HepG2 (cell line): ENCODE results near the gene IQCB1. TPM values are rescaled to one million over a fixed set of nuclear protein-coding genes. Genes with fewer than 3 reads are reported as not detected.

Experiments used
- CEBPB ChIP-seq: IDR thresholded peaks from 2 replicates; pipeline ENCODE4 v1.6.1; 2011; ENCODE audit warnings: low read depth, low read length, improper control_type of control experiment, borderline replicate concordance
- PBX3 ChIP-seq: sonication (generic); formaldehyde crosslinking; IDR thresholded peaks from 2 replicates; pipeline ENCODE4 v1.8.1; 2023; ENCODE audit warnings: missing genetic modification reagents, inconsistent platforms, borderline replicate concordance
- PITX1 ChIP-seq: sonication (generic); formaldehyde crosslinking; IDR thresholded peaks from 2 replicates; pipeline ENCODE4 v1.5.1; 2020; ENCODE audit warnings: mild to moderate bottlenecking, missing genetic modification reagents
- RORA ChIP-seq: sonication (generic); formaldehyde crosslinking; IDR thresholded peaks from 2 replicates; pipeline ENCODE4 v1.5.0; 2020; ENCODE audit warnings: mild to moderate bottlenecking, missing genetic modification reagents, moderate library complexity
- SNAPC4 ChIP-seq: sonication (generic); formaldehyde crosslinking; IDR thresholded peaks from 2 replicates; pipeline ENCODE4 v1.4.0; 2020; ENCODE audit warnings: mild to moderate bottlenecking, missing genetic modification reagents
- ZBTB40 ChIP-seq, 2 experiments: fragments of 450-650 bp in 1 of 2; sonication (generic) in 1 of 2; formaldehyde crosslinking in 1 of 2; IDR thresholded peaks; 2 replicates each; pipeline versions ENCODE4 v1.6.1 to v1.8.0; 2016 to 2022; ENCODE audit warnings: antibody characterized with exemption in 1 of 2, mild to moderate bottlenecking in 1 of 2, missing genetic modification reagents in 1 of 2
- ZFP36 ChIP-seq: fragments of 150-350 bp; IDR thresholded peaks from 2 replicates; pipeline ENCODE4 v1.6.1; 2018; ENCODE audit warnings: borderline replicate concordance, low read length, low read depth; ENCODE audit not compliant: partially characterized antibody
- ZNF235 ChIP-seq: sonication (generic); formaldehyde crosslinking; IDR thresholded peaks from 2 replicates; pipeline ENCODE4 v1.8.1; 2023; ENCODE audit warnings: mild to moderate bottlenecking, missing genetic modification reagents, borderline replicate concordance
- polyA plus RNA-seq, 8 experiments: library from polyadenylated mRNA; depleted of rRNA in 3 of 8; stranded (reverse) in 7 of 8; unstranded in 1 of 8; fragments of >200 nt; fragmentation: Illumina TruSeq in 4 of 8; extraction: Trizol in 4 of 8; gene quantifications; 2 replicates each; pipeline versions ENCODE4 v1.2.1 to v1.2.3, GENCODE V29; 2011 to 2016; ENCODE audit warnings: low read depth in 4 of 8, missing spikeins in 1 of 8, mixed read lengths in 1 of 8; ENCODE audit not compliant: insufficient read depth in 1 of 8
- total RNA-seq, 5 experiments: library from RNA; depleted of rRNA; stranded (reverse); fragments of >200 nt; fragmentation: Illumina TruSeq; extraction: Trizol; gene quantifications; 2 replicates each; pipeline ENCODE4 v1.2.3, GENCODE V29; 2016; ENCODE audit warnings: low read depth in 1 of 5
- TF ChIP-seq, protein P1 (sequence below): sonication (generic); formaldehyde crosslinking; IDR thresholded peaks from 2 replicates; pipeline ENCODE4 v1.9.0; 2021; ENCODE audit warnings: missing genetic modification reagents, mild to moderate bottlenecking, borderline replicate concordance

Gene IQCB1
- total and polyA plus RNA-seq, 2 of the 13 experiments (the other 11 are each of a cell fraction or from before 2014, with no cell fraction given) = 18.0 to 41.4 TPM

- TF ChIP-seq PBX3 (0 out of 2 replicates have a peak, but pooled peaks have one; percentile 38), SNAPC4 (no peak), ZFP36 (no peak), CEBPB (no peak), RORA (no peak), ZBTB40 (IDR thresholded peaks at IDR 0.05) (no peak), ZBTB40 (CRISPR knock-in tag; IDR thresholded peaks at IDR 0.05) (0 out of 2 replicates have a peak, but pooled peaks have one; percentile 18), PITX1 (CRISPR knock-in tag) (peak; percentile 55), ZNF235 (CRISPR knock-in tag) (no peak)
- TF ChIP-seq, protein P1, sequence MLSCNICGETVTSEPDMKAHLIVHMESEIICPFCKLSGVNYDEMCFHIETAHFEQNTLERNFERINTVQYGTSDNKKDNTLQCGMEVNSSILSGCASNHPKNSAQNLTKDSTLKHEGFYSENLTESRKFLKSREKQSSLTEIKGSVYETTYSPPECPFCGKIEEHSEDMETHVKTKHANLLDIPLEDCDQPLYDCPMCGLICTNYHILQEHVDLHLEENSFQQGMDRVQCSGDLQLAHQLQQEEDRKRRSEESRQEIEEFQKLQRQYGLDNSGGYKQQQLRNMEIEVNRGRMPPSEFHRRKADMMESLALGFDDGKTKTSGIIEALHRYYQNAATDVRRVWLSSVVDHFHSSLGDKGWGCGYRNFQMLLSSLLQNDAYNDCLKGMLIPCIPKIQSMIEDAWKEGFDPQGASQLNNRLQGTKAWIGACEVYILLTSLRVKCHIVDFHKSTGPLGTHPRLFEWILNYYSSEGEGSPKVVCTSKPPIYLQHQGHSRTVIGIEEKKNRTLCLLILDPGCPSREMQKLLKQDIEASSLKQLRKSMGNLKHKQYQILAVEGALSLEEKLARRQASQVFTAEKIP (CRISPR knock-in tag) = no peak
Observed at GRCh38 chr3:121834671-121835464, at the start of gene IQCB1, which contains the start of gene EAF2 (continued).
